Measurements from ENCODE around the gene TGFBR2. TPM values are rescaled to one million over a fixed set of nuclear protein-coding genes. Genes with fewer than 3 reads are reported as not detected.
A peak's percentile ranks its signal among the peaks of the same experiment; 100 is the strongest.

Gene TGFBR2
- total RNA-seq, 4 donors from 2014 or later, result 95.3 to 255 (median 211) TPM

DNA sequence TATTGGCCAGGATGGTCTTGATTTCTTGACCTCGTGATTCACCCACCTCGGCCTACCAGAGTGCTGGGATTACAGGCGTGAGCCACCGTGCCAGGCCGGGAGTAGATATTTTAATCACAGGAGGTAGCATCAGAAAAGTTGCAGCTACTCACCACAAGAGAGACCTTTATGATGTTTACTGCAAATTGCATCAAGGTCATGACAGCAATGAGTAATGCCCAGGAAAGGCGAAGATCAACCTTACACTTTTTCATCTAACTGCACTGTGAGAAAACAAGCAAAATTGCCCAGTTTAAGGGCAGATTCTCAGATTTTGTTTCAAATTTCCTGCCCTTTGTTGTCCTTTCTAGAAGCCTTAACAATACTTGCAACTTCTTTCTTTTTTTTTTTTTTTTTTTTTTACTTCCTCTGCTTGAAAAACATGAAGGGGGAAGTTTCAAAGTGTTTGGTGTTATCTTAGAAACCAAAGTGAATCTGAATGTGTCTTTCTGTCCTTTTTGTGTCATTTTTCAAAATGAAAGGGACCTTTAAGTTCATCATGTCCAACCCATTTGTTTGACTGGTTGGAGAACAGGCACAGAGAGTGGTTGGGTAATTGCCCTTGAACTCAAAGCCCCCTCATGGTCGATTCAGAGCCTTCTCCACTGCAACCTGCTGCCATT lies 25.0 kb downstream of the TGFBR2 start:
- intact Hi-C loops (cut with DNase I; ENCODE audit: low total_unique reads), result no loop called here
- H3K4me3 ChIP-seq, result no peak overlapping the region
- H3K36me3 ChIP-seq, result no peaks in the 10 kb centered on the region
- peak overlapping the region; percentile 55 to 82 for H3K27ac ChIP-seq
- no peak for TF ChIP-seq POLR2A (IDR thresholded peaks at IDR 0.05)
- TF ChIP-seq, protein P1, sequence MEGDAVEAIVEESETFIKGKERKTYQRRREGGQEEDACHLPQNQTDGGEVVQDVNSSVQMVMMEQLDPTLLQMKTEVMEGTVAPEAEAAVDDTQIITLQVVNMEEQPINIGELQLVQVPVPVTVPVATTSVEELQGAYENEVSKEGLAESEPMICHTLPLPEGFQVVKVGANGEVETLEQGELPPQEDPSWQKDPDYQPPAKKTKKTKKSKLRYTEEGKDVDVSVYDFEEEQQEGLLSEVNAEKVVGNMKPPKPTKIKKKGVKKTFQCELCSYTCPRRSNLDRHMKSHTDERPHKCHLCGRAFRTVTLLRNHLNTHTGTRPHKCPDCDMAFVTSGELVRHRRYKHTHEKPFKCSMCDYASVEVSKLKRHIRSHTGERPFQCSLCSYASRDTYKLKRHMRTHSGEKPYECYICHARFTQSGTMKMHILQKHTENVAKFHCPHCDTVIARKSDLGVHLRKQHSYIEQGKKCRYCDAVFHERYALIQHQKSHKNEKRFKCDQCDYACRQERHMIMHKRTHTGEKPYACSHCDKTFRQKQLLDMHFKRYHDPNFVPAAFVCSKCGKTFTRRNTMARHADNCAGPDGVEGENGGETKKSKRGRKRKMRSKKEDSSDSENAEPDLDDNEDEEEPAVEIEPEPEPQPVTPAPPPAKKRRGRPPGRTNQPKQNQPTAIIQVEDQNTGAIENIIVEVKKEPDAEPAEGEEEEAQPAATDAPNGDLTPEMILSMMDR (IDR thresholded peaks at IDR 0.05), result no peak
- H3K27me3 ChIP-seq, result no peaks in the 10 kb centered on the region
- DNase-seq, result no peak
- H3K9me3 ChIP-seq, result no peaks in the 10 kb centered on the region
- peaks cover 17 to 32% of the 10 kb centered on the region in 2 donors for H3K4me1 ChIP-seq

DNA sequence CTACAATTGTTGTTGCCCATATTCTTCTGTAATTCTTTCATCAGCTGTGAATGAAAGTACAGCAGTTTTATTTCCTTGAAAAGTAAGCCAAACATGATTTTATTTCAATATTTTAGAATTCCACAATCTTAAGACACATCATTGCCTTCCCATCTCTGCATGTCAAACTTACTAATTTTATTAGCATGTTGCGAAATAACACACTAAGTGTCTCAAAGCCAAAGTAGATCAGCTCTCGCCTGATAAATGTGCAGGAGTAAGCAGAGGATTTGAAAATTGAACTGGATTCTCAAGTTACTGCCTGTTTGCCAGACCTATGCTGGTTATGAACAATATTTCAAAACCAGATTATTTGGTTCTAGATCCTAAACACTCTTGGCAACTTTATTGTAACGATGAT lies 25.7 kb downstream of the TGFBR2 start:
- TF ChIP-seq, protein P1 (IDR thresholded peaks at IDR 0.05), result no peak
- TF ChIP-seq POLR2A (IDR thresholded peaks at IDR 0.05), result no peak
- H3K36me3 ChIP-seq, result no peaks in the 10 kb centered on the region
- H3K4me1 ChIP-seq, result peaks cover 11 to 30% of the 10 kb centered on the region in 2 donors
- intact Hi-C loops (cut with DNase I; ENCODE audit: low total_unique reads), result no loop called here
- peak overlapping the region; percentile 34 to 82 for H3K27ac ChIP-seq
- DNase-seq, result no peak
- no peaks in the 10 kb centered on the region for H3K9me3 ChIP-seq
- no peak overlapping the region for H3K4me3 ChIP-seq
- no peaks in the 10 kb centered on the region for H3K27me3 ChIP-seq

DNA sequence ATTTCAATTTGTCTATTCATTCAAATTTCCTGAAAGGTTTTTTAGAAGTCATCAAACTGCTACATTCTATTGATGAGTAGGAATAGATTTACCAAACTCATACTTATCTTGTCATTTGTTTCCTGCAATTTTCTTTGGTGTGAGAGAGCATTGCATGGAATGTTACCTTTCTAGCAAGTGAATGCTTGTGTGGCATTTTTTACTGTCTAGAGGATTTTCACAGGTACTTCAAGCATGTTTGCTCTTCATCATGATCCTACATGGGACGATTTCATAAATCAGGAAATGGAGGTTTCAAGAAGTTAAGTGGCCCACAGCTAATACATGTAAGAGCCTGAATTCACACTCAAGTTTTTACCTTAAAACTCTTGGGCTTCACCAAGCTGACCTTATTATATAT lies 26.1 kb downstream of the TGFBR2 start:
- H3K4me1 ChIP-seq, result peaks cover 11 to 27% of the 10 kb centered on the region in 2 donors
- H3K36me3 ChIP-seq, result no peaks in the 10 kb centered on the region
- intact Hi-C loops (cut with DNase I; ENCODE audit: low total_unique reads), result no loop called here
- no peaks in the 10 kb centered on the region for H3K27me3 ChIP-seq
- DNase-seq, result no peak
- peak overlapping the region in 1 of 2 donors; percentile 82 for H3K27ac ChIP-seq
- H3K4me3 ChIP-seq, result no peak overlapping the region
- no peaks in the 10 kb centered on the region for H3K9me3 ChIP-seq
- no peak for TF ChIP-seq POLR2A (IDR thresholded peaks at IDR 0.05)
- TF ChIP-seq, protein P1 (IDR thresholded peaks at IDR 0.05), result no peak

- peaks cover 13 to 27% of the 10 kb centered on the region in 2 donors for H3K4me1 ChIP-seq
- H3K4me3 ChIP-seq, result no peak overlapping the region
- intact Hi-C loops (cut with DNase I; ENCODE audit: low total_unique reads), result no loop called here
These were observed 27.3 kb downstream of the TGFBR2 start for GRCh38 chr3:30633718-30634117.

More at GRCh38 chr3:30633718-30634117, 27.3 kb downstream of the TGFBR2 start:
- TF ChIP-seq POLR2A (IDR thresholded peaks at IDR 0.05), result no peak
- TF ChIP-seq, protein P1 (IDR thresholded peaks at IDR 0.05), result no peak
- Histone ChIP-seq H3K36me3 (no peaks in the 10 kb centered on the region), H3K27me3 (no peaks in the 10 kb centered on the region), H3K27ac (peak overlapping the region in 1 of 2 donors; percentile 7), H3K9me3 (no peaks in the 10 kb centered on the region)
- no peak for DNase-seq

All from uterus (tissue), 4 donors.